Karpas-422 (cell line): ENCODE data around the gene NTM. TPM values are rescaled to one million over a fixed set of nuclear protein-coding genes. Genes with fewer than 3 reads are reported as not detected.

Source experiments
- small RNA-seq: library from RNA; depleted of rRNA; stranded (forward); fragments of <200 nt; gene quantifications from one replicate; pipeline ENCODE3, GENCODE V24; 2014
- total RNA-seq: library from RNA; depleted of rRNA; stranded (reverse); fragments of >200 nt; shearing (Covaris generic); gene quantifications from 2 replicates; pipeline ENCODE4 v1.2.3, GENCODE V29; 2014; ENCODE audit warnings: low replicate concordance

The NTM gene
- total RNA-seq, 1 experiment from 2014 or later: not detected

Small RNA genes lying within 50 kb of the gene (small RNA-seq; reads per million reads assigned to genes)
- not detected for gene RNU6ATAC12P
